ENCODE measurements around the gene WDR74. TPM values are rescaled to one million over a fixed set of nuclear protein-coding genes. Genes with fewer than 3 reads are reported as not detected.

Gene WDR74
- total RNA-seq, 4 donors from 2014 or later = 18.3 to 53.1 (median 48.1) TPM

GRCh38 chr11:62804310-62805075 lies 34.9 kb downstream of the WDR74 start:
- Histone ChIP-seq H3K4me1 (peaks cover 29 to 44% (median 32%) of the 10 kb centered on the region in 4 donors), H3K27ac (replicated peaks in 1 of 4) (peak overlapping the region; percentile 94 to 98 (median 95)), H3K4me3 (peak overlapping the region; percentile 83 to 99 (median 94)), H3K9me3 (no peaks in the 10 kb centered on the region), H3K36me3 (peaks cover 33 to 53% (median 49%) of the 10 kb centered on the region in 4 donors), H3K27me3 (no peaks in the 10 kb centered on the region)
- 6% methylated on average over 13 of the region's 14 CpGs for WGBS
- DNase-seq (ENCODE audit: extremely low spot score) = no peak
- no peak for TF ChIP-seq EP300 (IDR thresholded peaks at IDR 0.05)
- no peak for TF ChIP-seq POLR2AphosphoS5 (IDR thresholded peaks at IDR 0.05)
- TF ChIP-seq CTCF (IDR thresholded peaks at IDR 0.05) = no peak
- no peak for TF ChIP-seq POLR2A (IDR thresholded peaks at IDR 0.05; ENCODE audit: low read depth)
- intact Hi-C loops (cut with DNase I) = loop anchor here (2.0 kb wide), 1 partner anchor 26 kb away; no protein-coding TSS in a partner anchor

- TF ChIP-seq POLR2A (IDR thresholded peaks at IDR 0.05; ENCODE audit: low read depth) = no peak
- TF ChIP-seq POLR2AphosphoS5 (IDR thresholded peaks at IDR 0.05) = no peak
- TF ChIP-seq CTCF (IDR thresholded peaks at IDR 0.05) = no peak
- no peak for TF ChIP-seq EP300 (IDR thresholded peaks at IDR 0.05)
- intact Hi-C loops (cut with DNase I) = no loop called here
- DNase-seq (ENCODE audit: extremely low spot score) = no peak
- Histone ChIP-seq H3K4me1 (peaks cover 17 to 34% (median 25%) of the 10 kb centered on the region in 4 donors), H3K4me3 (no peak overlapping the region), H3K9me3 (no peaks in the 10 kb centered on the region), H3K27ac (replicated peaks in 1 of 4) (no peak overlapping the region), H3K36me3 (peaks cover 66 to 78% (median 77%) of the 10 kb centered on the region in 4 donors), H3K27me3 (no peaks in the 10 kb centered on the region)
- WGBS = 89% methylated on average over 4 of the region's 4 CpGs
Measured at GRCh38 chr11:62801071-62801470, 38.3 kb downstream of the WDR74 start.

- intact Hi-C loops (cut with DNase I) = no loop called here
- Histone ChIP-seq H3K9me3 (no peaks in the 10 kb centered on the region), H3K4me3 (no peak overlapping the region), H3K27me3 (no peaks in the 10 kb centered on the region), H3K27ac (replicated peaks in 1 of 4) (no peak overlapping the region), H3K4me1 (peaks cover 14 to 25% (median 18%) of the 10 kb centered on the region in 4 donors), H3K36me3 (peaks cover 82 to 93% (median 93%) of the 10 kb centered on the region in 4 donors)
- no peak for DNase-seq (ENCODE audit: extremely low spot score)
- TF ChIP-seq EP300 (IDR thresholded peaks at IDR 0.05) (no peak), CTCF (IDR thresholded peaks at IDR 0.05) (no peak), POLR2A (IDR thresholded peaks at IDR 0.05; ENCODE audit: low read depth) (no peak), POLR2AphosphoS5 (IDR thresholded peaks at IDR 0.05) (no peak)
- WGBS = 80% methylated on average over 7 of the region's 10 CpGs
Measured at GRCh38 chr11:62799486-62799885, 39.9 kb downstream of the WDR74 start.

- H3K36me3 ChIP-seq = peaks cover 83 to 92% (median 87%) of the 10 kb centered on the region in 4 donors
- TF ChIP-seq POLR2A (IDR thresholded peaks at IDR 0.05; ENCODE audit: low read depth) (no peak), POLR2AphosphoS5 (IDR thresholded peaks at IDR 0.05) (no peak), CTCF (IDR thresholded peaks at IDR 0.05) (no peak), EP300 (IDR thresholded peaks at IDR 0.05) (no peak)
- intact Hi-C loops (cut with DNase I) = no loop called here
Measured at GRCh38 chr11:62796281-62796680, 43.1 kb downstream of the WDR74 start.

More at GRCh38 chr11:62796281-62796680, 43.1 kb downstream of the WDR74 start:
- Histone ChIP-seq H3K27me3 (no peaks in the 10 kb centered on the region), H3K4me1 (peaks cover 10 to 14% (median 13%) of the 10 kb centered on the region in 4 donors), H3K9me3 (no peaks in the 10 kb centered on the region), H3K4me3 (no peak overlapping the region), H3K27ac (replicated peaks in 1 of 4) (no peak overlapping the region)
- WGBS = 86% methylated on average over 7 of the region's 7 CpGs
- DNase-seq (ENCODE audit: extremely low spot score) = no peak
